ACC112 (cell line): ENCODE results near the gene USP24.

Experiments
- H2AFZ ChIP-seq: fragments of 200-600 bp; sonication (generic); one replicate; pipeline ENCODE4 v1.6.0; 2017; ENCODE audit warnings: antibody characterized with exemption, low read length; ENCODE audit not compliant: unreplicated experiment
- H3K27ac ChIP-seq: fragments of 200-600 bp; sonication (generic); 2 replicates; pipeline ENCODE4 v1.5.1; 2014; ENCODE audit warnings: low read depth, mild to moderate bottlenecking, antibody characterized with exemption, low read length, moderate library complexity
- H3K27me3 ChIP-seq: fragments of 200-600 bp; sonication (generic); 2 replicates; pipeline ENCODE4 v1.6.1; 2014; ENCODE audit warnings: mild to moderate bottlenecking, antibody characterized with exemption, low read length, moderate library complexity, mixed read lengths; ENCODE audit not compliant: insufficient read depth
- H3K36me3 ChIP-seq: fragments of 200-600 bp; sonication (generic); 2 replicates; pipeline ENCODE4 v1.6.1; 2016; ENCODE audit warnings: mild to moderate bottlenecking, antibody characterized with exemption, low read length, moderate library complexity, mixed read lengths; ENCODE audit not compliant: insufficient read depth
- H3K4me1 ChIP-seq: fragments of 200-600 bp; sonication (generic); one replicate; pipeline ENCODE4 v1.6.1; 2016; ENCODE audit warnings: low read length, mixed read lengths; ENCODE audit not compliant: insufficient read depth, unreplicated experiment, control insufficient read depth
- H3K4me3 ChIP-seq: fragments of 200-600 bp; sonication (generic); 2 replicates; pipeline ENCODE4 v1.5.1; 2014; ENCODE audit warnings: mild to moderate bottlenecking, low read depth, low read length
- H3K79me2 ChIP-seq: fragments of 200-600 bp; sonication (generic); one replicate; pipeline ENCODE4 v1.6.0; 2016; ENCODE audit warnings: low read length; ENCODE audit not compliant: control insufficient read depth, unreplicated experiment, insufficient read depth

Gene USP24

DNA sequence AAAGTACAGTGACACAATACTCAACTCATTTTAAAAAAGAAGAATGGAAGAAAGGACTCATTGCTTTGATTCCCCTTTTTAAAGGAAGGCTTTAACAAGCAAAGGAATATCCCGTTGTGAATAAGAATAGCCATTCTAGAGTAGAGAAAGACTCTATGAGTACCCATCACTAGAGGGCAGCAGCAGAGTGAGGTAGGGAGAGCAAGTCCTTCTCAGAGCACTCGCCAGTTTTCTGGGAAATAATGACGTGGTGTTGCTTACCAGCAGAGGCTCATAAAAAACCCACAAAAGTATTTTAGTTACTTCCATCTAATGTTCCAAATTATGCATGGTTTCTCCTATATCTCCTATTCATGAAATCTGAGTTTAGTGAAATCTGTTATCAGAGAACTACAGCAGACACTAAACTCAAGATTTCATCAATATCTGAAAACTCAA lies 74.6 kb downstream of the USP24 start:
- Histone ChIP-seq H2AFZ (peak overlapping the region; percentile 73), H3K27me3 (no peaks in the 10 kb centered on the region), H3K36me3 (peaks cover 33% of the 10 kb centered on the region), H3K4me3 (no peak overlapping the region), H3K27ac (peak overlapping the region; percentile 32; the same call in 1 of the 2 replicates), H3K4me1 (peaks cover 6% of the 10 kb centered on the region), H3K79me2 (no peaks in the 10 kb centered on the region)

DNA sequence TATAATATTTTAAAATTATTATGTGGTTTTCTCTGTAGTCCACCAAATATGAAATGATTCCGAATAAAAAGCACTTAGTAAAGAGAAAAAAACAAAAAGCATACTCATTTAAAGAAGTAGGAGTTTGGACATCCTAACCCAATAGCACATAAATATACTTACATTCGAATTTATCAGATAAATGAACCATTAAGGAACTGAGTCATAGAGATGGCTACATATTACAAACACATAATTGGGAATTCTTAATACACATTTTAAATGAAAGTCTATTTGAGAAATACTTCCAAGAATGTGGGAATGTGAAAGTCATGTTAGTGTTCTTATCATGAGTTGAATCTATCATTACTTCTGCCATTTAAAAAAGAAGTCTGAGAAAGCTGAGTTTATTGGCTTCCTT lies 75.0 kb downstream of the USP24 start:
- 0 out of 2 replicates have a peak overlapping the region, but pooled peaks have one; percentile 18 for H3K27ac ChIP-seq
- H3K36me3 ChIP-seq = peaks cover 31% of the 10 kb centered on the region
- no peaks in the 10 kb centered on the region for H3K79me2 ChIP-seq
- H3K4me1 ChIP-seq = peaks cover 6% of the 10 kb centered on the region
- H3K27me3 ChIP-seq = no peaks in the 10 kb centered on the region
- H3K4me3 ChIP-seq = no peak overlapping the region
- no peak overlapping the region for H2AFZ ChIP-seq

DNA sequence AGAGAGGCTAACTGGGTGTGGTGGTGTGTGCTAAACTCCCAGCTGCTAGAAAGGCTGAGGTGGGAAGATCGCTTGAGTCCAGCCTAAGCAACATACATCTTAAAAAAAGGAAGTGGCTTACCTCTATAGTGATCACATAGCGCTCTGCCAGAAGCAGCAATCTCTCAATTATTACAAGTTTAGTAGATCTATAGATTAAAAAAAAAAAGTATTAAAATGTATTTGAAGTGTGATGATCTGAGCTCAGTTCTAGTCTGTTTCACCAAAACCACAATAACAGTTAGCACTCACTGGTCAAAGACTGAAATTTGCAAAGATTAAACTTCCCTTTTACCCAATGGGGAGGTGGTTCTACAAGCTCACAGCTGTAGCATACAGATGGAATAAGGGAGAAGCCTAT lies 76.3 kb downstream of the USP24 start:
- H3K4me1 ChIP-seq = peaks cover 6% of the 10 kb centered on the region
- H2AFZ ChIP-seq = no peak overlapping the region
- H3K79me2 ChIP-seq = no peaks in the 10 kb centered on the region
- no peaks in the 10 kb centered on the region for H3K27me3 ChIP-seq
- peaks cover 39% of the 10 kb centered on the region for H3K36me3 ChIP-seq
- H3K27ac ChIP-seq = no peak overlapping the region
- no peak overlapping the region for H3K4me3 ChIP-seq

- no peaks in the 10 kb centered on the region for H3K79me2 ChIP-seq
- no peaks in the 10 kb centered on the region for H3K27me3 ChIP-seq
- no peak overlapping the region for H2AFZ ChIP-seq
- H3K27ac ChIP-seq = no peak overlapping the region
- peaks cover 63% of the 10 kb centered on the region for H3K36me3 ChIP-seq
- no peak overlapping the region for H3K4me3 ChIP-seq
- peaks cover 30% of the 10 kb centered on the region for H3K4me1 ChIP-seq
These were observed 80.9 kb downstream of the USP24 start for GRCh38 chr1:55134152-55134808.

DNA sequence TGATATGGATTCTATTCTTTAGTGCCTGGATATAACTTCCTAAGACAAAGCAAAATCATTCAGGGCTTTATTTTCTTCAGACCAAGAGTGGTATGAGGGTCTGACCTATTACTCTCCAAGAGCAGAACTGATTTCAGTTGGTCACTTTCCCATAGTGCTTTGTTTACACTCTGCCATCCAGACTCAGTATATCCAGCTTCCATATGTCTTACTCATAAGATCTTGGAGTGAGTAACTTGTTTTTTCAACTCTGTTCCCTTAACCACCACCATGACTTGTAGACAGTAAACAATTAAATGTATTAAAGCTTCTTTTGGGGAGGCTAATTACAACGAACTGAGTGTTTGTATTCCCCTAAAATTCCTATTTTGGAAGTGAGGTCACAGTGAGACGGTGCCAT lies 83.4 kb downstream of the USP24 start:
- peaks cover 44% of the 10 kb centered on the region for H3K4me1 ChIP-seq
- H3K27me3 ChIP-seq = no peaks in the 10 kb centered on the region
- no peaks in the 10 kb centered on the region for H3K79me2 ChIP-seq
- no peak overlapping the region for H2AFZ ChIP-seq
- H3K27ac ChIP-seq = peak overlapping the region; percentile 67
- H3K4me3 ChIP-seq = no peak overlapping the region
- peaks cover 64% of the 10 kb centered on the region for H3K36me3 ChIP-seq

GRCh38 chr1:55131218-55131617 lies 83.9 kb downstream of the USP24 start:
- peaks cover 44% of the 10 kb centered on the region for H3K4me1 ChIP-seq
- no peak overlapping the region for H3K4me3 ChIP-seq
- no peak overlapping the region for H2AFZ ChIP-seq
- H3K36me3 ChIP-seq = peaks cover 61% of the 10 kb centered on the region
- H3K79me2 ChIP-seq = no peaks in the 10 kb centered on the region
- no peaks in the 10 kb centered on the region for H3K27me3 ChIP-seq
- peak overlapping the region; percentile 67 for H3K27ac ChIP-seq

GRCh38 chr1:55129194-55129728 lies 85.9 kb downstream of the USP24 start:
- peaks cover 44% of the 10 kb centered on the region for H3K4me1 ChIP-seq
- H3K27ac ChIP-seq = peak overlapping the region; percentile 70
- H3K4me3 ChIP-seq = no peak overlapping the region
- H3K27me3 ChIP-seq = no peaks in the 10 kb centered on the region
- H2AFZ ChIP-seq = no peak overlapping the region
- peaks cover 62% of the 10 kb centered on the region for H3K36me3 ChIP-seq
- no peaks in the 10 kb centered on the region for H3K79me2 ChIP-seq

DNA sequence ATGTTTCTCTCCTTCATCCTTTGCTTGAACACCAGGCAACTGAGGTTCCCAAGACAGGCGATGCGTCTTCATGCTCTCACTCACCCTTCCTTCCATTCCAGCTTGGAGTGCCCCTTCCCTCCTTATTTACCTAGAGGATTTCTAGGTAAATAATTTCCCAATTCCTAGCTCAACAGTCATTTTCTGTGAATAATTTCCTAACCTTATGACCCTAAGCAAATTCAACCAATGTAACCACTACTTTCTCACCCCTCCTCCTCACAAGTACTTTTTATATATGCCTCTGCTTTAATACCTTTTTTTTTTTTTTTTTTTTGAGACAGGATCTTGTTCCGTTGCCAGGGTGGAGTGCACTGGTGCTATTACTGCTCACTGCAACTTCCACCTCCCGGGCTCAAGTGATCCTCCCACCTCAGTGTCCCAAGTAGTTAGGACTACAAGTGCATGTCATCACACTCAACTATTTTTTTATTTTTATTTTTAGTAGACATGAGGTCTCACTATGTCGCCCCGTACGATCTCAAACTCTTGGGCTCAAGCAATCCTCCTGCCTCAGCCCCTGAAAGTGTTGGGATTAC lies 86.7 kb downstream of the USP24 start:
- Histone ChIP-seq H2AFZ (no peak overlapping the region), H3K27me3 (no peaks in the 10 kb centered on the region), H3K4me1 (peaks cover 44% of the 10 kb centered on the region), H3K27ac (peak overlapping the region; percentile 70), H3K79me2 (no peaks in the 10 kb centered on the region), H3K36me3 (peaks cover 59% of the 10 kb centered on the region), H3K4me3 (no peak overlapping the region)

- peaks cover 61% of the 10 kb centered on the region for H3K36me3 ChIP-seq
- peak overlapping the region; percentile 45 for H3K27ac ChIP-seq
- no peaks in the 10 kb centered on the region for H3K27me3 ChIP-seq
- no peaks in the 10 kb centered on the region for H3K79me2 ChIP-seq
- no peak overlapping the region for H3K4me3 ChIP-seq
- H2AFZ ChIP-seq = no peak overlapping the region
- H3K4me1 ChIP-seq = peaks cover 44% of the 10 kb centered on the region
These were observed 87.3 kb downstream of the USP24 start for GRCh38 chr1:55127827-55128343.

GRCh38 chr1:55124470-55124869 lies 90.7 kb downstream of the USP24 start:
- Histone ChIP-seq H3K4me1 (peaks cover 15% of the 10 kb centered on the region), H3K27ac (no peak overlapping the region), H2AFZ (no peak overlapping the region), H3K79me2 (no peaks in the 10 kb centered on the region), H3K27me3 (no peaks in the 10 kb centered on the region), H3K36me3 (peaks cover 57% of the 10 kb centered on the region), H3K4me3 (no peak overlapping the region)

DNA sequence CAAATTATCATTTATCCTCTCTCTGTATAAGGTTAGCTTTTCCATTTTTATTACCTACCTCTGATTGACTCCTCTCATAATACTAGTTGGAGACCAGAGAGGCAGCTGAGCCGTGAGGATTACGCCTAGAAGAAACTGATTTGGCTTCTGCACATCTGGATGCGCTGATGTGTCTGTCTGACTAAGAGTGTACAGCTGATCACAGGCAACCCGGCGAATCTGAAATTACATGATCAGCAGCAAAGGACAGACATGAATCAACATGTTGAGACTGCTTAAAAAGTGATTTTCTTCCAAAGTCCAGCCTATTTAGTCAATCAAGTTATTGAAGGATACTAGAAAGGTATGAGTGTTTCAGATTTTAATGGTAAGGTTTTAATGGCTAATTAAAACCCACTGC lies 94.6 kb downstream of the USP24 start:
- no peak overlapping the region for H3K4me3 ChIP-seq
- H2AFZ ChIP-seq = no peak overlapping the region
- peaks cover 77% of the 10 kb centered on the region for H3K36me3 ChIP-seq

More for the DNA sequence above, 94.6 kb downstream of the USP24 start:
- H3K27me3 ChIP-seq = no peaks in the 10 kb centered on the region
- H3K79me2 ChIP-seq = no peaks in the 10 kb centered on the region
- H3K27ac ChIP-seq = no peak overlapping the region
- H3K4me1 ChIP-seq = no peaks in the 10 kb centered on the region
